PC-3 (cell line): ENCODE measurements around the gene GNB3. TPM values are rescaled to one million over a fixed set of nuclear protein-coding genes. Genes with fewer than 3 reads are reported as not detected.

Source experiments
- ATAC-seq: fragments of 200-7000 bp; cut with Tn5 transposase; 2 replicates; pipeline ENCODE4 v1.9.1; 2020; ENCODE audit warnings: mild to moderate bottlenecking, moderate library complexity
- BruUV-seq: library from RNA; stranded (reverse); fragments of 400-500 nt; replicated peaks from 2 replicates; lab custom pipeline; 2021; lab: Mats Ljungman, UMichigan
- CTCF ChIA-PET: fragments of 300-600 bp; sonication (Branson Sonifier 250); formaldehyde crosslinking; loops from one replicate; lab custom pipeline; 2022; ENCODE audit warnings: antibody characterized with exemption; lab: Charles Lee
- POLR2A ChIA-PET: fragments of 300-600 bp; sonication (Branson Sonifier 250); formaldehyde crosslinking; loops from one replicate; lab custom pipeline; 2022; ENCODE audit warnings: antibody characterized with exemption; ENCODE audit not compliant: unreplicated experiment; lab: Charles Lee
- DNase-seq: peaks from one replicate; pipeline ENCODE4 v3.0.0-alpha.2; 2015
- H2AFZ ChIP-seq: fragments of 300-600 bp; sonication (generic); 2 replicates; pipeline ENCODE4 v1.6.0; 2016; ENCODE audit warnings: antibody characterized with exemption, low read length
- H3F3A ChIP-seq: fragments of 300-600 bp; sonication (generic); one replicate; pipeline ENCODE4 v1.6.0; 2017; ENCODE audit warnings: antibody characterized with exemption, low read length, control low read depth, mild to moderate bottlenecking; ENCODE audit not compliant: unreplicated experiment
- H3K27ac ChIP-seq: fragments of 300-600 bp; sonication (generic); 2 replicates; pipeline ENCODE4 v1.5.1; 2016; ENCODE audit warnings: mild to moderate bottlenecking, low read length
- H3K27me3 ChIP-seq: fragments of 300-600 bp; sonication (generic); 2 replicates; pipeline ENCODE4 v1.6.1; 2016; ENCODE audit warnings: low read length, mixed read lengths
- H3K36me3 ChIP-seq: fragments of 300-600 bp; sonication (generic); 2 replicates; pipeline ENCODE4 v1.6.1; 2016; ENCODE audit warnings: low read depth, mixed run types, low read length, mixed read lengths
- H3K4me1 ChIP-seq: fragments of 300-600 bp; sonication (generic); 2 replicates; pipeline ENCODE4 v1.5.1; 2016; ENCODE audit warnings: low read length; ENCODE audit not compliant: insufficient read depth
- H3K4me2 ChIP-seq: fragments of 300-600 bp; sonication (generic); 2 replicates; pipeline ENCODE4 v1.6.0; 2016; ENCODE audit warnings: low read length
- H3K4me3 ChIP-seq: fragments of 300-600 bp; sonication (generic); 2 replicates; pipeline ENCODE4 v1.5.1; 2016; ENCODE audit warnings: mild to moderate bottlenecking, low read length, mixed read lengths
- H3K79me2 ChIP-seq: fragments of 300-600 bp; sonication (generic); 2 replicates; pipeline ENCODE4 v1.6.1; 2017; ENCODE audit warnings: low read length, mixed read lengths
- H3K9ac ChIP-seq: fragments of 300-600 bp; sonication (generic); 2 replicates; pipeline ENCODE4 v1.6.0; 2016; ENCODE audit warnings: mild to moderate bottlenecking, low read length
- H3K9me2 ChIP-seq: fragments of 300-600 bp; sonication (generic); replicated peaks from 2 replicates; pipeline ENCODE4 v1.6.1; 2016; ENCODE audit warnings: mixed run types, low read length, mixed read lengths
- H3K9me3 ChIP-seq: fragments of 300-600 bp; sonication (generic); 2 replicates; pipeline ENCODE4 v1.6.1; 2016; ENCODE audit warnings: low read length, mixed read lengths
- H4K20me1 ChIP-seq: fragments of 300-600 bp; sonication (generic); 2 replicates; pipeline ENCODE4 v1.6.1; 2016; ENCODE audit warnings: low read length, mixed read lengths
- CTCF ChIP-seq: fragments of 300-600 bp; sonication (generic); conservative IDR thresholded peaks from 2 replicates; pipeline ENCODE4 v1.5.1; 2017; ENCODE audit warnings: antibody characterized with exemption, low read depth, mild to moderate bottlenecking, low read length
- EZH2 ChIP-seq: fragments of 300-600 bp; sonication (generic); IDR thresholded peaks from one replicate; pipeline ENCODE4 v1.6.1; 2017; ENCODE audit warnings: antibody characterized with exemption, mild to moderate bottlenecking, low read length; ENCODE audit not compliant: unreplicated experiment
- EZH2phosphoT487 ChIP-seq: fragments of 300-600 bp; sonication (generic); IDR thresholded peaks from 2 replicates; pipeline ENCODE4 v1.6.1; 2018; ENCODE audit warnings: mild to moderate bottlenecking, antibody characterized with exemption, low read length, borderline replicate concordance
- intact Hi-C: fragments of 100-400 bp; cut with micrococcal nuclease; formaldehyde crosslinking; loops from 2 replicates; pipeline ENCODE4 v1.9.0; 2023
- total RNA-seq: library from RNA; depleted of rRNA; stranded (reverse); fragments of >200 nt; gene quantifications from 2 replicates; pipeline ENCODE4 v1.2.3, GENCODE V29; 2014

The GNB3 gene
- total RNA-seq, 1 experiment from 2014 or later = not detected

GRCh38 chr12:6810758-6811157 is 30.0 kb upstream of the GNB3 start:
- no TSS peak for BruUV-seq
- Histone ChIP-seq H3F3A (no peaks in the 10 kb centered on the region), H3K4me1 (no peaks in the 10 kb centered on the region), H3K4me3 (no peak overlapping the region), H3K4me2 (no peak overlapping the region), H2AFZ (no peak overlapping the region), H4K20me1 (no peaks in the 10 kb centered on the region), H3K27me3 (no peaks in the 10 kb centered on the region), H3K9me3 (no peaks in the 10 kb centered on the region), H3K79me2 (no peaks in the 10 kb centered on the region), H3K9me2 (no peaks in the 10 kb centered on the region), H3K36me3 (no peaks in the 10 kb centered on the region), H3K9ac (no peak overlapping the region), H3K27ac (no peak overlapping the region)
- CTCF ChIA-PET = no interaction called here
- ATAC-seq (no peak), DNase-seq (no peak)
- intact Hi-C loops = no loop called here
- TF ChIP-seq CTCF (no peak), EZH2phosphoT487 (no peak), EZH2 (no peak)
- POLR2A ChIA-PET = no interaction called here

GRCh38 chr12:6813363-6813762 is 27.4 kb upstream of the GNB3 start:
- no peaks in the 10 kb centered on the region for H3K27me3 ChIP-seq
- H3F3A ChIP-seq = no peaks in the 10 kb centered on the region
- DNase-seq (no peak), ATAC-seq (no peak)
- BruUV-seq = no TSS peak
- H3K27ac ChIP-seq = no peak overlapping the region
- ChIA-PET CTCF (no interaction called here), POLR2A (no interaction called here)
- H3K9me2 ChIP-seq = no peaks in the 10 kb centered on the region
- H3K9ac ChIP-seq = no peak overlapping the region
- H3K4me3 ChIP-seq = no peak overlapping the region
- no peaks in the 10 kb centered on the region for H3K36me3 ChIP-seq
- TF ChIP-seq EZH2phosphoT487 (no peak), EZH2 (no peak), CTCF (no peak)
- H4K20me1 ChIP-seq = no peaks in the 10 kb centered on the region
- no peak overlapping the region for H3K4me2 ChIP-seq
- H2AFZ ChIP-seq = no peak overlapping the region
- H3K79me2 ChIP-seq = no peaks in the 10 kb centered on the region
- no peaks in the 10 kb centered on the region for H3K4me1 ChIP-seq
- intact Hi-C loops = no loop called here
- no peaks in the 10 kb centered on the region for H3K9me3 ChIP-seq

- POLR2A ChIA-PET = no interaction called here
- no TSS peak for BruUV-seq
- H2AFZ ChIP-seq = no peak overlapping the region
Measured at GRCh38 chr12:6816598-6816997, 24.1 kb upstream of the GNB3 start.

More at GRCh38 chr12:6816598-6816997, 24.1 kb upstream of the GNB3 start:
- Histone ChIP-seq H4K20me1 (no peaks in the 10 kb centered on the region), H3K4me2 (no peak overlapping the region), H3K4me3 (no peak overlapping the region), H3K27me3 (no peaks in the 10 kb centered on the region), H3K9me3 (no peaks in the 10 kb centered on the region), H3K27ac (no peak overlapping the region), H3K4me1 (no peaks in the 10 kb centered on the region), H3K79me2 (no peaks in the 10 kb centered on the region), H3F3A (no peaks in the 10 kb centered on the region), H3K9ac (no peak overlapping the region), H3K36me3 (no peaks in the 10 kb centered on the region), H3K9me2 (no peaks in the 10 kb centered on the region)
- DNase-seq (no peak), ATAC-seq (no peak)
- no peak for TF ChIP-seq EZH2
- no peak for TF ChIP-seq EZH2phosphoT487
- no peak for TF ChIP-seq CTCF
- intact Hi-C loops = no loop called here
- CTCF ChIA-PET = no interaction called here
